Measurements from ENCODE around the gene DGKH. TPM values are rescaled to one million over a fixed set of nuclear protein-coding genes. Genes with fewer than 3 reads are reported as not detected.

DGKH gene
- total and polyA plus RNA-seq, 2 of the 13 experiments (the other 11 are each of a cell fraction or from before 2014, with no cell fraction given): 0.01 to 0.13 TPM

GRCh38 chr13:42114278-42114677, 65.8 kb downstream of the DGKH start (continued):
- no peak for TF ChIP-seq DRAP1 (CRISPR knock-in tag; IDR thresholded peaks at IDR 0.05)

- H3K4me3 ChIP-seq (replicated peaks in 1 of 3; ENCODE audit: insufficient read depth in 1 of 3, low read depth in 2 of 3, low read length in 3 of 3): no peak overlapping the region
- ChIA-PET POLR2A (no interaction called here), CTCF (ENCODE audit: low intra/inter-chr PET ratio, low total read pairs) (no interaction called here)
- ATAC-seq: no peak
- H3K4me2 ChIP-seq (ENCODE audit: low read depth, low read length): no peak overlapping the region
- WGBS (ENCODE audit: low lambda C conversion rate): 18% methylated on average over 4 of the region's 4 CpGs
- H3K9ac ChIP-seq (ENCODE audit: insufficient read depth, low read depth, low read length): no peak overlapping the region
- in situ Hi-C loops (cut with HindIII; ENCODE audit: extremely low pct_ligation_motif_present, low pct_unique_long_range_greater_than_20kb) (loop anchor here (5.0 to 25.0 kb wide), 2 partner anchors 448 to 703 kb away; no protein-coding TSS in a partner anchor), intact Hi-C loops (cut with micrococcal nuclease; ENCODE audit: unreplicated experiment) (loop anchor here (5.0 kb wide), 2 partner anchors 703 to 763 kb away; no protein-coding TSS in a partner anchor)
- H2AFZ ChIP-seq (ENCODE audit: low read length): no peak overlapping the region
- DNase-seq (ENCODE audit: low spot score): no peak
- no peaks in the 10 kb centered on the region for H3K9me3 ChIP-seq (ENCODE audit: low read length)
- no peaks in the 10 kb centered on the region for H3K4me1 ChIP-seq (ENCODE audit: insufficient read depth, low read length)
- no peak for FAIRE-seq
- H4K20me1 ChIP-seq (ENCODE audit: insufficient read depth, low read length): no peaks in the 10 kb centered on the region
- no peaks in the 10 kb centered on the region for H3K36me3 ChIP-seq (replicated peaks in 1 of 2; ENCODE audit: control insufficient read depth in 1 of 2, insufficient read depth in 2 of 2, low read length in 2 of 2)
- H3K27me3 ChIP-seq (ENCODE audit: control insufficient read depth in 1 of 2, insufficient read depth in 2 of 2, low read length in 2 of 2): no peaks in the 10 kb centered on the region; a peak in 1 of 5 replicates
- H3K27ac ChIP-seq (ENCODE audit: extremely low read length, insufficient read depth, low read length): no peak overlapping the region
- no peaks in the 10 kb centered on the region for H3K79me2 ChIP-seq (ENCODE audit: insufficient read depth, low read length)
- TF ChIP-seq ZBTB4 (CRISPR knock-in tag; IDR thresholded peaks at IDR 0.05; ENCODE audit: borderline replicate concordance): no peak
- no TSS peak for BruUV-seq (replicated peaks)
Observed at GRCh38 chr13:42114912-42115311, 66.5 kb downstream of the DGKH start.
